ENCODE data around the gene FAM120B. TPM values are rescaled to one million over a fixed set of nuclear protein-coding genes. Genes with fewer than 3 reads are reported as not detected.
"Not testable (repeated sequence)": the region's sequence is repeated elsewhere in the genome, so short reads cannot be mapped to it uniquely, and the experiment has no call there.

Gene FAM120B
- total and polyA plus RNA-seq, 8 donors: 5.6 to 18.7 (median 11.7) TPM

DNA sequence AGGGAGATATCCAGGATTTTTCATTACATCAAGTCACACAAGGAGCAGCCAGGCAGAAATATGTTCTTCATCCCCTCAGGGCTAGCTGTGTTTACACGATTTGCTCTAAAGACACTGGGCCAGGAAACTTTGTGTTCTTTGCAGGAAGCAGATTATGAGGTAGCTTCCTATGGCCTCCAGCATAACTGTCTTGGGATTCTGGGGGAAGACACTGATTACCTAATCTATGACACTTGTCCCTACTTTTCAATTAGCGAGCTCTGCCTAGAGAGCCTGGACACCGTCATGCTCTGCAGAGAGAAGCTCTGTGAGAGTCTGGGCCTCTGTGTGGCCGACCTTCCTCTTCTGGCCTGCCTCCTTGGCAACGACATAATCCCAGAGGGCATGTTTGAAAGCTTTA, 11.2 kb downstream of the FAM120B start:
- TF ChIP-seq, protein P1, sequence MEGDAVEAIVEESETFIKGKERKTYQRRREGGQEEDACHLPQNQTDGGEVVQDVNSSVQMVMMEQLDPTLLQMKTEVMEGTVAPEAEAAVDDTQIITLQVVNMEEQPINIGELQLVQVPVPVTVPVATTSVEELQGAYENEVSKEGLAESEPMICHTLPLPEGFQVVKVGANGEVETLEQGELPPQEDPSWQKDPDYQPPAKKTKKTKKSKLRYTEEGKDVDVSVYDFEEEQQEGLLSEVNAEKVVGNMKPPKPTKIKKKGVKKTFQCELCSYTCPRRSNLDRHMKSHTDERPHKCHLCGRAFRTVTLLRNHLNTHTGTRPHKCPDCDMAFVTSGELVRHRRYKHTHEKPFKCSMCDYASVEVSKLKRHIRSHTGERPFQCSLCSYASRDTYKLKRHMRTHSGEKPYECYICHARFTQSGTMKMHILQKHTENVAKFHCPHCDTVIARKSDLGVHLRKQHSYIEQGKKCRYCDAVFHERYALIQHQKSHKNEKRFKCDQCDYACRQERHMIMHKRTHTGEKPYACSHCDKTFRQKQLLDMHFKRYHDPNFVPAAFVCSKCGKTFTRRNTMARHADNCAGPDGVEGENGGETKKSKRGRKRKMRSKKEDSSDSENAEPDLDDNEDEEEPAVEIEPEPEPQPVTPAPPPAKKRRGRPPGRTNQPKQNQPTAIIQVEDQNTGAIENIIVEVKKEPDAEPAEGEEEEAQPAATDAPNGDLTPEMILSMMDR (IDR thresholded peaks at IDR 0.05): no peak
- H3K4me1 ChIP-seq: peaks cover 0 to 12% (median 0%) of the 10 kb centered on the region in 3 donors
- peaks cover 0 to 3% (median 0%) of the 10 kb centered on the region in 3 donors for H3K36me3 ChIP-seq
- ATAC-seq (no peak), DNase-seq (no peak), FAIRE-seq (no peak)
- intact Hi-C loops (cut with DNase I): no loop called here
- H3K9me3 ChIP-seq: no peaks in the 10 kb centered on the region
- whole genome bisulfite sequencing, 2 donors: 81 to 85% methylated on average over 5 of the region's 5 CpGs
- H3K27me3 ChIP-seq: no peaks in the 10 kb centered on the region
- H3K4me3 ChIP-seq: no peak overlapping the region
- no peak overlapping the region for H3K27ac ChIP-seq

DNA sequence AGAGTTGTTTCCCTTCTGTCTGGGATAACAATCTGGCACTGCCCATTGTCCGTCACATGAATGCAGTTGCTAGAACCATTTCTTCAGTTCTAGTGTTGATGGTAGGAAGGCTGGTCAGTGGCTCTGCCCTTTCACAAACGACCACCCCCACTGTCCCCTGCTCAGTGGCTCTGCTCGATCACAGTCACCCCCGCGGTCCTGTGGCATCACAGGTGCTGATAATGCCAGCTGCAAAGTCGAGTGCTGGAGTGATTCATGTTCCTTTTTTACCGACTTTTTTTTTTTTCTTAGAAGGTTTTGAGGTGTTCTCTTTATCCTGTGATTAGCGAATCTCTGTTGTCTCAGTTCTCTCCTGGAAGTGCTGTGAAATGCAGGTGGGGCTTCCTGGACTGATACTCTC, 22.8 kb downstream of the FAM120B start:
- Histone ChIP-seq H3K27me3 (no peaks in the 10 kb centered on the region), H3K36me3 (peaks cover 0 to 28% (median 0%) of the 10 kb centered on the region in 3 donors), H3K9me3 (no peaks in the 10 kb centered on the region), H3K4me1 (no peaks in the 10 kb centered on the region), H3K27ac (no peak overlapping the region), H3K4me3 (no peak overlapping the region)
- ATAC-seq (no peak), FAIRE-seq (no peak), DNase-seq (no peak)
- intact Hi-C loops (cut with DNase I): no loop called here
- 83 to 85% methylated on average over 8 of the region's 8 CpGs for WGBS, 2 donors
- TF ChIP-seq, protein P1 (IDR thresholded peaks at IDR 0.05): no peak

DNA sequence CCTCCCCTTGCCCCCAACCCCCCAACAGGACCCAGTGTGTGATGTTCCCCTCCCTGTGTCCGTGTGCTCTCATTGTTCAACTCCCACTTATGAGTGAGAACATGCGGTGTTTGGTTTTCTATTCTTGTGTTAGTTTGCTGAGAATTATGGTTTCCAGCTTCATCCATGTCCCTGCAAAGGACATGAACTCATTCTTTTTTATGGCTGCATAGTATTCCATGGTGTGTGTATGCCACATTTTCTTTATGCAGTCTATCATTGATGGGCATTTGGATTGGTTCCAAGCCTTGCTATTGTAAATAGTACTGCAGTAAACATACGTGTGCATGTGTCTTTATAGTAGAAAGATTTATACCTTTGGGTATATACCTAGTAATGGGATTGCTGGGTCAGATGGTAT, 28.6 kb downstream of the FAM120B start:
- intact Hi-C loops (cut with DNase I); H3K27me3 ChIP-seq; ATAC-seq; H3K9me3 ChIP-seq; DNase-seq; H3K4me1 ChIP-seq; H3K4me3 ChIP-seq; H3K27ac ChIP-seq; FAIRE-seq: not testable (repeated sequence)
- WGBS, 2 donors: 89 to 96% methylated on average over 3 of the region's 3 CpGs
- peaks cover 0 to 21% (median 0%) of the 10 kb centered on the region in 3 donors for H3K36me3 ChIP-seq

DNA sequence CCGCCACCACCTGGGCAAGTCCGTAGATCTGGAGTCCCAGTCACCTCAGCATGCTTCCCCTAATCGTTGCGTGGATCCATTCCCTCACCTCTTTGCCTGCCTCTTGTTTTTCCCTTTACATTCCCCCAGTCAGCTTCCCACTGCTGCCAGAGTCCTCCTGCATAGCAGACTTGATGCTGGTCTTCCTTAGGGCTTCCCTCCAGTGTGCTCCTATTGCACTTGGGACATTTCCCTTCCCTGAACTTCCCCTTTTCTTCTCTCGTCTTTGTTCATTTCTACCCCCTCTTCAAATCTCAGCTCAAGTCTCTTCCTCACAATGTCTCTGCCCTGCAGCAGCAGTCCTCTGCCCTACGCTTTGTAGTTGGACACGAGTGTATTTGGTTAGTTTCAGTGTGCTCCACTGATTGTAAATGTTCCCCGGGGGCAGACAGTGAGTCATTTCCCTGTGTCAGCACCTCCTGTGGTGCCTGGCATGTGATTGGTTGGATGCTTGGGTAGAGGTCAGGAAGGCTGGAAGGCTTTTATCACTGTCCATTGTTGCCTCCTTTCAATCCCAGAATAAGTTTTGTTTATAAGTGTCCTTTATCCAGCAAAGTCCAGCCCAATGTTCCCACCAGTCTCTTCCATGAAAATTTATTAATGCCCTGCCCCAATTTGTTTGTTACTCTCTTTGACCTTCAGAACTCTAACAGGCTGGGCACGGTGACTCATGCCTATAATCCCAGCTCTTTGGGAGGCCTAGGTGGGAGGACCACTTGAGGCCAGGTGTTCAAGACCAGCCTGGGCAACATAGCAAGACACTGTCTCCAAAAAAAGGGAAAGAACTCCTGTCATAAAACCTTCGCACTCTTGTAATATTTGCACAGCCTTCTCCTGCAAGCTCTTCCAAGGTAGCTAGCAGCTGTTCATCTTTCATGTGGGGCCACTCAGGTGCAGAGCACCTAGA, 38.3 kb downstream of the FAM120B start:
- intact Hi-C loops (cut with DNase I): no loop called here
- H3K36me3 ChIP-seq: peaks cover 0 to 10% (median 4%) of the 10 kb centered on the region in 3 donors
- H3K27me3 ChIP-seq: no peaks in the 10 kb centered on the region
- H3K4me3 ChIP-seq: no peak overlapping the region
- TF ChIP-seq, protein P1 (IDR thresholded peaks at IDR 0.05): no peak
- WGBS, 2 donors: 72 to 78% methylated on average over 10 of the region's 10 CpGs
- no peak for DNase-seq
- no peak overlapping the region for H3K27ac ChIP-seq
- H3K4me1 ChIP-seq: no peaks in the 10 kb centered on the region
- ATAC-seq: peak in 3 of 4 donors; percentile 46 to 64 (median 50)
- no peaks in the 10 kb centered on the region for H3K9me3 ChIP-seq
- FAIRE-seq: no peak

DNA sequence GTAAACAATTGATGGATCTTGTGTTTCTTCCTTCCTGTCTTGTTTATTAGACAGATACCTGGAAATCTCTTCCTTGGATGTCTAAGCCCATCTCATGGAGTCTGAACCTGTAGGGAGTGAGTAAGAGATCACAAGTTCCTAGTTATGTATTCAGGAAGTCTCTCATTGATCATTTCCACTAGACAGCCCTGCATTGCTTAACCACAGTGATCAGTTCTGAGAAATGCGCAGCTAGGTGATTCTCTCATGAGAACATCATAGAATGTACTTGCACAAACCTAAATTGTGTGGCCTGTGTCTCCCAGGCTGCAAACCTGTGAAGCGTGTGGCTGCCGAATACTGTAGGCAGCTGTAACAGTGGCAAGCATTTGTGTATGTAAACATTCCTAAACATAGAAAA, 39.1 kb downstream of the FAM120B start:
- intact Hi-C loops (cut with DNase I): no loop called here
- FAIRE-seq: no peak
- H3K27ac ChIP-seq: no peak overlapping the region

More for the DNA sequence above, 39.1 kb downstream of the FAM120B start:
- ATAC-seq: no peak
- Histone ChIP-seq H3K4me3 (no peak overlapping the region), H3K36me3 (peaks cover 0 to 16% (median 5%) of the 10 kb centered on the region in 3 donors), H3K27me3 (no peaks in the 10 kb centered on the region), H3K4me1 (no peaks in the 10 kb centered on the region), H3K9me3 (no peaks in the 10 kb centered on the region)
- TF ChIP-seq, protein P1 (IDR thresholded peaks at IDR 0.05): no peak
- 97 to 99% methylated on average over 3 of the region's 3 CpGs for WGBS, 2 donors
- DNase-seq: no peak
